GM21576 (cell line): Measurements from ENCODE around the gene ROBO3.

ENCODE experiments used
- ATAC-seq: cut with Tn5 transposase; IDR thresholded peaks from one replicate; pipeline ENCODE4 v1.9.1; 2021; ENCODE audit warnings: mild to moderate bottlenecking, moderate library complexity; ENCODE audit not compliant: unreplicated experiment

The ROBO3 gene

GRCh38 chr11:124891373-124891861 is 26.2 kb downstream of the ROBO3 start:
- no peak for ATAC-seq

- ATAC-seq = no peak
These were observed 26.9 kb downstream of the ROBO3 start for GRCh38 chr11:124892146-124892545.

GRCh38 chr11:124892750-124893454 is 27.7 kb downstream of the ROBO3 start:
- ATAC-seq = no peak

- ATAC-seq = no peak
These were observed 28.7 kb downstream of the ROBO3 start for GRCh38 chr11:124893781-124894401.

GRCh38 chr11:124894606-124895430 is 29.6 kb downstream of the ROBO3 start:
- ATAC-seq = no peak

- no peak for ATAC-seq
These were observed 30.3 kb downstream of the ROBO3 start for GRCh38 chr11:124895471-124895971.

GRCh38 chr11:124896071-124896750 is 31.0 kb downstream of the ROBO3 start:
- ATAC-seq = no peak

GRCh38 chr11:124896821-124897391 is 31.7 kb downstream of the ROBO3 start:
- no peak for ATAC-seq

- ATAC-seq = no peak
These were observed 32.5 kb downstream of the ROBO3 start, which contains the start of gene ROBO4 for GRCh38 chr11:124897674-124898262. Gene ROBO4 (minus strand): TSS chr11:124897865. CDS start chr11:124897795, 70 bp downstream.

GRCh38 chr11:124898263-124898680 is 33.0 kb downstream of the ROBO3 start:
- no peak for ATAC-seq

- no peak for ATAC-seq
These were observed 33.5 kb downstream of the ROBO3 start for GRCh38 chr11:124898711-124899110.

- ATAC-seq = no peak
These were observed 34.3 kb downstream of the ROBO3 start for GRCh38 chr11:124899383-124900145.

- no peak for ATAC-seq
These were observed 35.2 kb downstream of the ROBO3 start for GRCh38 chr11:124900464-124900863.

- no peak for ATAC-seq
These were observed 37.4 kb downstream of the ROBO3 start for GRCh38 chr11:124902616-124903015.

GRCh38 chr11:124915541-124916369 is 50.5 kb downstream of the ROBO3 start:
- ATAC-seq = no peak

- no peak for ATAC-seq
These were observed 51.1 kb downstream of the ROBO3 start for GRCh38 chr11:124916370-124916710.

- no peak for ATAC-seq
These were observed 51.9 kb downstream of the ROBO3 start for GRCh38 chr11:124917115-124917637.

GRCh38 chr11:124918950-124919349 is 53.7 kb downstream of the ROBO3 start, which contains the start of gene HEPN1:
Gene HEPN1 (plus strand): TSS chr11:124919250.
- no peak for ATAC-seq
